ENCODE results near the gene GRPEL2.
A peak's percentile ranks its signal among the peaks of the same experiment; 100 is the strongest.

The GRPEL2 gene

DNA sequence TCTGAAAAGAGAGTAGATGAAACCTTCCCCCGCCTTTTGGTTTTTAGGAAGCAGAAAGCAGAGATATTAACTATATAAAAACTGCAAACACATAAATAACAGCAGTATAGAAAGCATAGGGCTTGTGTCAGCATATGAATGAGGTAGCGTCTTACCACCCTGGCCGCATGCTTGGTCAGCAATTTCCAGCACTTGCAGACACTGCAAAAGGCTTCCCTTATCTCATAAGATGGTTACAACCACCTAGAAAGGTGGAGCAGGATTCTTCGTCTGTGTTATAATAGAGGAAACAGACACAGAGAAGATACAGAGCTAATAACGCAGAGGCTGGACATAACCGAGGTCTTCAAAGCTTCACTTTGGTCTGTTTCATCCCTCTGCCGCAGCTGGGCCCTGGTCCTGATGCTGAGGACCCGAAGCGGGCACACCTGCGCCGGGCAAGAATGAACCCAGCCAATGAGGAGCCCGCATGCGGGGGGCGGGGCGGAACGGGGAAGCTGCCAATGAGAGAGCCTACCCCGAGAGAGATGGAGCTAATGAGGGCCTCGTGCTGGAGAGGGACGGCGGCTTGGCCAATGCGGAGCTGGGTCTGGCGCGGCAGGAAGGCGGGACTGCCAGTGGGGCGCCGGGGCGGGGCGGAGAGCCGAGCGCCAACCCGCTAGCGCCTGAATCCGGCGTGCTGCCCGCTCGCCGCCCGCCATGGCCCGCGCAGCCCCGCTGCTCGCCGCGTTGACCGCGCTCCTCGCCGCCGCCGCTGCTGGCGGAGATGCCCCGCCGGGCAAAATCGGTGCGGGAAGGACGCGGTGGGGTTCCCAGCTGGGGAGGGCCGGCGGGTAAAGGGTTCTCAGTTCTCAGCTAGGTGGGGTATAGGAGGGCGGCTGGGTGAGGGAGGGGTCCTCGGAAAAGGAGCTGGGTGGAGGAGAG, 12.3 kb downstream of the GRPEL2 start, which contains the start of gene PCYOX1L:
TSS of gene PCYOX1L (plus strand) at position 677 of the 924 bp plus-strand sequence. CDS start at position 700, 23 bp downstream.
- TF ChIP-seq POLR2AphosphoS5 (IDR thresholded peaks at IDR 0.05; ENCODE audit: low read depth, low read length) (no peak; the same call in 1 of the 2 replicates), SIN3A (IDR thresholded peaks at IDR 0.05; ENCODE audit: borderline replicate concordance, insufficient read depth, low read length) (no peak), TAF1 (IDR thresholded peaks at IDR 0.05; ENCODE audit: borderline replicate concordance, insufficient read depth, low read length) (no peak), FOXP2 (optimal IDR thresholded peaks at IDR 0.05; ENCODE audit: borderline replicate concordance, extremely low read depth, extremely low read length, insufficient read depth) (peak; percentile 40)
- TF ChIP-seq, protein P1, sequence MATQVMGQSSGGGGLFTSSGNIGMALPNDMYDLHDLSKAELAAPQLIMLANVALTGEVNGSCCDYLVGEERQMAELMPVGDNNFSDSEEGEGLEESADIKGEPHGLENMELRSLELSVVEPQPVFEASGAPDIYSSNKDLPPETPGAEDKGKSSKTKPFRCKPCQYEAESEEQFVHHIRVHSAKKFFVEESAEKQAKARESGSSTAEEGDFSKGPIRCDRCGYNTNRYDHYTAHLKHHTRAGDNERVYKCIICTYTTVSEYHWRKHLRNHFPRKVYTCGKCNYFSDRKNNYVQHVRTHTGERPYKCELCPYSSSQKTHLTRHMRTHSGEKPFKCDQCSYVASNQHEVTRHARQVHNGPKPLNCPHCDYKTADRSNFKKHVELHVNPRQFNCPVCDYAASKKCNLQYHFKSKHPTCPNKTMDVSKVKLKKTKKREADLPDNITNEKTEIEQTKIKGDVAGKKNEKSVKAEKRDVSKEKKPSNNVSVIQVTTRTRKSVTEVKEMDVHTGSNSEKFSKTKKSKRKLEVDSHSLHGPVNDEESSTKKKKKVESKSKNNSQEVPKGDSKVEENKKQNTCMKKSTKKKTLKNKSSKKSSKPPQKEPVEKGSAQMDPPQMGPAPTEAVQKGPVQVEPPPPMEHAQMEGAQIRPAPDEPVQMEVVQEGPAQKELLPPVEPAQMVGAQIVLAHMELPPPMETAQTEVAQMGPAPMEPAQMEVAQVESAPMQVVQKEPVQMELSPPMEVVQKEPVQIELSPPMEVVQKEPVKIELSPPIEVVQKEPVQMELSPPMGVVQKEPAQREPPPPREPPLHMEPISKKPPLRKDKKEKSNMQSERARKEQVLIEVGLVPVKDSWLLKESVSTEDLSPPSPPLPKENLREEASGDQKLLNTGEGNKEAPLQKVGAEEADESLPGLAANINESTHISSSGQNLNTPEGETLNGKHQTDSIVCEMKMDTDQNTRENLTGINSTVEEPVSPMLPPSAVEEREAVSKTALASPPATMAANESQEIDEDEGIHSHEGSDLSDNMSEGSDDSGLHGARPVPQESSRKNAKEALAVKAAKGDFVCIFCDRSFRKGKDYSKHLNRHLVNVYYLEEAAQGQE (IDR thresholded peaks at IDR 0.05; ENCODE audit: insufficient read depth in 1 of 2, low read depth in 2 of 2, low read length in 2 of 2) = no peak

DNA sequence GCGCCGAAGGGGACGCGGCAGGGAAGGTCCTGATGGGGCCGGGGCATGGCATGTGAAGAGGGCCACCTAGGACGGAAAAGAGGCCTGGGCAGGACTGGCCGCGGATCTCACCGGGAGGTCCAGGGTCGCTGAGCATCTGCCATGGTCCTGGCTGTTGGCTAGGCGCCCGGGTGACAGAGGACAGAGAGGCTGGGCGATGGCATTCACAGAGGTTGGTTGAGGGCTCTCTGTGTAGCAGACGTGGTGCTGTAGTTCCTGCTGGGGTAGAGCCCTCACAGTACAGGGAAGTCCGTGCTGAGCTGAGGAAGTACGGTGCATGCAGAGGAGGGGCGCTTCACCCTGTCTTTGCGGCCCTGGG, 13.0 kb downstream of the GRPEL2 start:
- TF ChIP-seq, protein P1 (IDR thresholded peaks at IDR 0.05; ENCODE audit: insufficient read depth in 1 of 2, low read depth in 2 of 2, low read length in 2 of 2) = no peak
- no peak for TF ChIP-seq TAF1 (IDR thresholded peaks at IDR 0.05; ENCODE audit: borderline replicate concordance, insufficient read depth, low read length)
- TF ChIP-seq SIN3A (IDR thresholded peaks at IDR 0.05; ENCODE audit: borderline replicate concordance, insufficient read depth, low read length) = no peak
- no peak; the same call in 1 of the 2 replicates for TF ChIP-seq POLR2AphosphoS5 (IDR thresholded peaks at IDR 0.05; ENCODE audit: low read depth, low read length)
- no peak for TF ChIP-seq FOXP2 (optimal IDR thresholded peaks at IDR 0.05; ENCODE audit: borderline replicate concordance, extremely low read depth, extremely low read length, insufficient read depth)

DNA sequence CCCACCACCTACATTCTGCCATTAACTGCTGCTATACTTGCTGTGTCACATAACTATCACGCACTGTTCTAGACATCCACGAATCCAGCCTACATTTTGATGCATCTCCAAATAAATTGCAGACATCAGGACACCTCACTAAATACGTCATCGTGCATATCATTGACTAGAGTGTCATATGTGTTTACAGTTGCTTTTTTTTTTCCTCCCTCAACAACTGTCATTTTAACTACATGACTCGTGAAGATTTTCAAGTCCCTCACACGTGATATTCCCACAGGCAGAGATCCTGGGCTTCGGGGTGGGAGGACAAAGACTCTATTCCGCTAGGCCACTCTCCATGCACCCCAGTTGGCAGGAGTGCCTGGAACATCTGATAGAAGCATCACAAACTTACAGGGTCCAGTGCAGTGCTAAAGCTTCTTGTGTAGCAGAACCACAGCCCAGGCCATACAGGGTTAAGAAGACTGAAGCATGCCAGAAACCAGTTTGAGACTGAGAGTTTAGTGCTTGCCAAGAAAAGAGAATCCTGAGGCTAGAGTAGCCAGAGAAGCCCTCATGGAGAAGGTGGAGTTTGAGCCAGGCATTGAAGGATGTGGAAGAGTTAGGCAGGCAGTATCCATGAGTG, 13.7 kb downstream of the GRPEL2 start:
- TF ChIP-seq TAF1 (IDR thresholded peaks at IDR 0.05; ENCODE audit: borderline replicate concordance, insufficient read depth, low read length) (no peak), POLR2AphosphoS5 (IDR thresholded peaks at IDR 0.05; ENCODE audit: low read depth, low read length) (no peak), SIN3A (IDR thresholded peaks at IDR 0.05; ENCODE audit: borderline replicate concordance, insufficient read depth, low read length) (no peak), FOXP2 (optimal IDR thresholded peaks at IDR 0.05; ENCODE audit: borderline replicate concordance, extremely low read depth, extremely low read length, insufficient read depth) (no peak)
- TF ChIP-seq, protein P1 (IDR thresholded peaks at IDR 0.05; ENCODE audit: insufficient read depth in 1 of 2, low read depth in 2 of 2, low read length in 2 of 2) = no peak

DNA sequence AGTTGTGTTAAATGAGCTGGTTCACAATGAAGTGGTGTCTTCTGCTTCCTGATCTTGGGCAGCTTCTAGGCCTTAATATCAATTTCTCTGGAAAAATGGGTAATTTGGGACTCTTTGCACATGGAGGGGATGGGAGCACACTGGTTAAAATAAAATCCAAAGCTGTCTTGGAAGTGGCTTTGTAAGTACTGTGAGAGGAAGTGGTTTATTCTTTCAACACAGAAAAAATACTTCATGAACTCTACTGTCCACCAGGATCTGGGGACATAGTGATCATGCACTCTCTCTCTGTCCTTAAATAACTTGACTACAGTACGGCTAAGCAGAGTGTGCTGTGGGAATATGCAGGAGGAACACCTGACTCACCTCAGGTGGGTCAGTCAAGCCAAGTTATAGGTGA, 15.0 kb downstream of the GRPEL2 start:
- TF ChIP-seq FOXP2 (optimal IDR thresholded peaks at IDR 0.05; ENCODE audit: borderline replicate concordance, extremely low read depth, extremely low read length, insufficient read depth) = no peak
- no peak for TF ChIP-seq POLR2AphosphoS5 (IDR thresholded peaks at IDR 0.05; ENCODE audit: low read depth, low read length)
- no peak for TF ChIP-seq SIN3A (IDR thresholded peaks at IDR 0.05; ENCODE audit: borderline replicate concordance, insufficient read depth, low read length)
- no peak for TF ChIP-seq TAF1 (IDR thresholded peaks at IDR 0.05; ENCODE audit: borderline replicate concordance, insufficient read depth, low read length)
- TF ChIP-seq, protein P1 (IDR thresholded peaks at IDR 0.05; ENCODE audit: insufficient read depth in 1 of 2, low read depth in 2 of 2, low read length in 2 of 2) = no peak
